Stimulated activated CD8-positive, alpha-beta memory T cell treated with anti-CD3 and anti-CD28 coated beads, Interleukin-12 subunit alpha, Interleukin-12 subunit beta, amount 100 ng/mL, for 1 hour (primary cell): ENCODE data around the gene GAB1.

ENCODE experiments used
- DNase-seq: peaks from one replicate; pipeline ENCODE4 v3.0.0-alpha.2; 2020; ENCODE audit warnings: low read depth

GAB1 gene

DNA sequence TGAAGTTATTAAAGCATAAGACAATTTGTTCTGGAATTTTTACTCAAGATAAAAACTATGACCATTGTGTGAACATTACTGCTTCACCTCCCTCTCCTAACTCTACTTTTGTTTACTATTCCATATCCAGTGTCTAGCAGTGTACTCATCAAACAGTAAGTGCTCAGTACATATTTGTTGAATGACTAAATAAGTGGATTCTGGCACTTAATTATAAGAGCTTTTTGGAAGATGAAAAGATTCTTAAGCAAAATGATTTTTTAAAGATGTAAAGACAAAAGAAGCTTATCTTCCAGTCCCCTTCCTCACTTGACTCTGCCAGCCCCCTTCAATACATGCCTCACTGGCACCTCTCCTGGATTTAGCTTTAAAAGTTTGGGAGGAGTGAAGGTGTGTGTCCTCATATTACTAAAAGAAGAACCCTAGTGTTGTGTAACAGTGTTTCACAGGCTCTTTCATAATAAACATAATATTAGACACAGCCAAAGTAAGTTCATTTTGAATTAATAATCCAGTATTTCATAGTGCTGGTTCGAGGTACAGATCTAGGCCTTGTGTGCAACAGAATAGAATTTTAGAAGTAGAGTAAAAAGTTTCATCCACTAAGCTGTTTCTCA is 53.0 kb downstream of the GAB1 start:
- DNase-seq, result no peak

DNA sequence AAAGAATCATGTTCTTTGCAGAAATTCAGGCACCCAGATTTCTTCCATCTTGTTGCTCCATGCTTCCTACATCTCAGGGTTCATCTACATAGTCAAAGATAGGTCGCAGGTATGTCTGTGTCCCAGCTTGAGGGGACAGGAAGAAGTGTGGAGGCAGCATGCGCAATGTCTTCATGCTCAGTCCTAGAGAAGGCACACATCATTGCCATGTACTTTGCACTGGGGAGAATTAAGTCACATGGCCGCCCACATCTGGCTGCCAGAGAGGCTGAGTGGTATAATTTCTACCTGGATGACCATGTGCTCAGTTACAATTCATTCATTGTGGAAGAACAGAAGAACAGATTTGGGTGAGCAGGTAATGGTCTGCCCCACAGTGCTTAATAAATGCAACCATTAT is 54.1 kb downstream of the GAB1 start:
- no peak for DNase-seq

DNA sequence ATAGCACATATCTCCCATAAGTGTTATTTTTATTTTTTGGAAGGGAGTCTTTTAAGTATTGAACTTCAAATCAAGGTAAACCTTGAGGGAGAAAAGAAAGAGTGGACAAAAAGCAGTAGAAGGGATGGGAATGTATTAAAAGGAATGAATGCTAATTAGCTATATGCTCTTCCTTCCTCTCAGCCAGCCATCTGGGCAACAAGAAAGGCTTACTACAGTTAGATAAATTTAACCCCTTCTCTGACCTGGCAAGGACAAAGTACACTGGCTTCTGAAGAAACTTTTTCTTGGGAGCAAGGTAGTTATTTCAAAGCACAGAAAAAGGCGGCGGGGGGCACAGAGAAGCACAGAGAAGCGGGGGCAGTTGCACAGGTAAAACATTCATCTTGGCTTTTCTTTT is 54.6 kb downstream of the GAB1 start:
- DNase-seq, result no peak

DNA sequence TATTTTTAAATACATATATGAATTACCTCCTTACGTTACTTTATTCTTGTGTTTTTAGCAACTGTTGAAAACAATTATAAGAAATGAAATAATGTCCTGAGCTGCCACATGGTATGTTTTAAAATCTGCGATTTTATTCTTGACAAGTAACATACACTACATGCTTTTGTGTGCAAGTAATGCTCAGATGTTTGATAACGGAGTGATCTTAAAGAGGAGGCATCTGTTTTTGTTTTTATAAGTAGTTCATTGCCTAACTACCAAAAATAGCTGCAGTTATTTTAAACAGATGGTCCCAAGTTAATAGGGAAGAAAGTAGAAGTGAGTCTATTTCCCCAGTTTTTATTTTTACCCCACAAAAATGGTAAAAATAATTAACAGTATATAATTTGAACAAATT is 55.2 kb downstream of the GAB1 start:
- no peak for DNase-seq

DNA sequence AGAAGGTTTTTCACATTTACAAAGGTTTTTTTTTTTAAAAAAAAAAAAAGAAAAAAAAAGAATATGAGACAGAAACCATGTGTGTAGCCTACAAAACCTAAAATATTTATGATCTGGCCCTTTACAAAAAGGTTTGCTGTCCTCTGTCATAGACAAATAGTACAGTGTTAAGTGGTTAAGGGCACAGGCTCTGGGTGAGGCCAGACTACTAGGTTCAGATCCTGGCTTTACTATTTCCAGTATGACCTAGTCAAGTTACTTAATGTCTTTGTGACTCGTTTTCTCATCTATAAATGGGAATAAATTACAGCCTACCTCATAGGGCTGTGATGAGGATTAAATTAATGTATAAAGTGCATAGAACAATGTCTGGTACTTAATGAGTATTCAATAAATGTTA is 56.5 kb downstream of the GAB1 start:
- no peak for DNase-seq

DNA sequence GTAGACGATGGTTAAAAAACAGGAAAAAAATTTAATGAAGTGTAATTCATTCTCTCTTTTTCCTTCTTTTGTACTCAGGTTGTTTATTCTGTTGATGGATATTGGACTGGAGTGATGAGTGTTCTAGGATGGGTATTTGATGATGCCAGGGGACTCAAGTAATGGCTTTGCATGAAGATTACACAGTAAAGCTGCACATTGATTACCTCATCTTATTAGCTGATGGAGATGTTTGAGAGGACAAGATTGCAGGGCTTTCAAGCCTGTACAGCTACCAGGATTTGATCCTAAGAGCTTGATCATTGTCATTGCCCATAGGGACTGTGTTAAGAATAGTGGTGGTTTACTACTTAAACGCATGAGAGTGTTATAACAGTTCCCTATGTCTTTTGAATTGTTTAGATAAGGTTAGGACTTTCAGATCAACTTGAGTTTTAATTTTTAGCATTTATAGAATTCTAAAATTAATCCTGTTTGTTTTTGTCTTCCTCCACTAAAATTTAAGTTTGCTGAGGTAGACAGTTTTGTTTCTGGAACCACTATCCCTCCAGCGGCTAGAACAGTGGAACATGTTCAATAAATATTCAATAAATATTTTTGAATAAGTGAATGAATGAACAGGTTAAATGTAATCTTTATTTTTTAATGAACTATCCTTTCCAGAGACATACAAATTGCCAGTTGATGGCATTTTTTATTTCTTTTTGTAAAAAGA is 58.2 kb downstream of the GAB1 start:
- no peak for DNase-seq

DNA sequence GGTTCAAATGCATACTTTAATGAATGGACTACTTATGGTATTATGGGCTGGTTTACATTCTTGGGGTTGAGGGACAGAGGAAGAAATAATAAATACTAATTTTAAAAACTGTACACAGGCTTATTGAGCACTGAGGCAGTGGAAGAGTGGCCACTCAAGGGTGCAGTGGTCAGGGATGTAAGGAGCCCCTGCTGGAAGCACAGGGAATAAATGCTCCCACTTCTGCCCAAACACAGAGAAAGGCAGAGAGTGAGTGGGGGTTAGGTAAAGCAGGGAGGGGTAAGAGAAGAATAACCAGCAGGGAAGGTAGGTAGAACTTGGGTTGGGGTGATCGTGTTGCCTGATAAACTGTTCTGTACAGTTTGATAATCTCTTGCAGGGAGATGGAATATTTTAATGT is 60.0 kb downstream of the GAB1 start:
- DNase-seq, result no peak

DNA sequence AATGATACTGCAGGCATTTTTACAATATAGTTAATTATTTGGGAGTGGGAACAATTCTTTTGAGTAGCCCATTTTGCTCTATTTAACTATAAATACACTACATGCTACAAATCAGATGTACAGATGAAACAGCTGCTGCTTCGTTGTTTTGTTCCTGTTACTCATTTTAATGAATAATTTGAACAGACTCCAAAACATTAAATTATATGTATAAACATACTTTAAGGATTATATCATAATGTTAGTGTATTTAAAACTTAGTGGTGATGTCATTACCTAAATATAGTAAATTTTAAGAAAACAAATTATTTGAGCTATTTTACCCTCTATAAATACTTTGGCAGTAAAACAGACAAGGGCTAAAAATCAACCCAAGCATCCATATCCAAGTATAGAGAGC is 60.7 kb downstream of the GAB1 start:
- no peak for DNase-seq

DNA sequence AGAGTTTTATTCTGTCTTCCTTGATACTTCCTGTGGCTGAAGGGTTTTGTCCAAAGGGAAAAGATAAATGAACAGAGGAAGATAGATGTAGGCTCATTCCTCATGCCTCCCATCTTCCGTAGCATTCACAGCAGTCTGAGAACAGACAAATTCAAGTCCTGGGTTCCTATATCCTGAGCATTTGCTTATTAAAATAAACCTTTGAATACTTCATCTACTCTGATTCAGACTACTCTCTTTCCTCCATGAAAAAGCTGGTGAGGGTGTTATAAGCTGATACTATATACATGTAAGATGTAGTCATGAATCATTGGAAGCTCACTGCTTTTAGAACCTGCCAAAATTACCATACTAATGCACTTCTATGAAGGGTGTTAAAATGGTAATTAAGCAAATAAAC is 61.2 kb downstream of the GAB1 start:
- no peak for DNase-seq

DNA sequence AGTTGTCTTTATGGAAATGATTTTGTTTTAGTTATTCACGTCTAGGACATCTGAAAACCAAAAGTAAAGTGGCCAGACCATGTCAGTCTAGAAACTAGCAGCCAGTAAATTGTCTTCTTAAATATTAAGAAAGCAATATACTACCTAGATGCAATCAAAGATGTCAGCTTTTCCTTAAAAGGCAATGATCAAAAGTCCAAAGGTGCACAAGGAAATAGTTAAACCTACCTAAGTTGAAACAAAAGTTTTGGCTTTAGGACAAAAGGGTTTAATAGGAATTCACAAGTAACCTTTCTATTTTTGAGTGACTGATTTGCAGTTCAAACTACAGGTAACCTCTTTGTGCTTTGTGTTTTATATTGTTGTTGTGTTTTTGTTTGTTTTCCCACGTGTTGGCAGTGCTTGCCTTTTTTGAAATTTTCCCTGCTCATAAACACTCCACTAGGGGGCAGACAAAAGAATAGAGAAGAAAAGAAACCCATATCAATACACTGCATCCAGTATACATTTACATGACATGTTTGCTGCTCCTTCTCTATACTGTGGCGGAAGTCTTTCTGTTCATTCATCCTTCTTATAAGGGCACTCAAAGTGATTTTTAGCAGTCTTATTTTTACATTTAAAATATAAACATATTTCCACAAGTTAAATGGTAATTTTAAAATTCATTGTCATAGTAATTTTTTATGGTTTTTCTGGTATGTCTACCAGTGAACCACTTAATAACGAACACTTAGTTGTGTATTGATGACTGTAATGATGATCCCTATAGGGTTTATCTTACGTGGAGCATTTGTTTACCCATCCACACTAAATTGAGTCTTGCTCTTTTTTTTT is 62.7 kb downstream of the GAB1 start:
- DNase-seq, result no peak

DNA sequence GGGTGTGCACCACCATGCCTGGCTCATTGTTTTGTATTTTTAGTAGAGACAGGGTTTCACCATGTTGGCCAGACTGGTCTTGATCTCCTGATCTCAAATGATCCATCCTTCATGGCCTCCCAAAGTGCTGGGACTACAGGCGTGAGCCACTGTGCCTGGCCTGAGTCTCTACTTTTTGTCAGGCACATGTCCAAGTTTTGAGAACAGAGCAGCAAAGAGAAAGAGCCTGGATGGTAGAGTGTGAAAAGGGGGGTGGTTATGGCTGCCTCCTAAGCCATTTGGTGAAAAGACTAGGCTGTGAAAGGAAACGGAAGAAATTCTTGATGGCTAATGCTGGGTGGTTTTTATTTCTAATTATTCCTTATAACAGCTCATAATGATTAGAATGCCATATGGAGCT is 63.4 kb downstream of the GAB1 start:
- DNase-seq, result no peak

DNA sequence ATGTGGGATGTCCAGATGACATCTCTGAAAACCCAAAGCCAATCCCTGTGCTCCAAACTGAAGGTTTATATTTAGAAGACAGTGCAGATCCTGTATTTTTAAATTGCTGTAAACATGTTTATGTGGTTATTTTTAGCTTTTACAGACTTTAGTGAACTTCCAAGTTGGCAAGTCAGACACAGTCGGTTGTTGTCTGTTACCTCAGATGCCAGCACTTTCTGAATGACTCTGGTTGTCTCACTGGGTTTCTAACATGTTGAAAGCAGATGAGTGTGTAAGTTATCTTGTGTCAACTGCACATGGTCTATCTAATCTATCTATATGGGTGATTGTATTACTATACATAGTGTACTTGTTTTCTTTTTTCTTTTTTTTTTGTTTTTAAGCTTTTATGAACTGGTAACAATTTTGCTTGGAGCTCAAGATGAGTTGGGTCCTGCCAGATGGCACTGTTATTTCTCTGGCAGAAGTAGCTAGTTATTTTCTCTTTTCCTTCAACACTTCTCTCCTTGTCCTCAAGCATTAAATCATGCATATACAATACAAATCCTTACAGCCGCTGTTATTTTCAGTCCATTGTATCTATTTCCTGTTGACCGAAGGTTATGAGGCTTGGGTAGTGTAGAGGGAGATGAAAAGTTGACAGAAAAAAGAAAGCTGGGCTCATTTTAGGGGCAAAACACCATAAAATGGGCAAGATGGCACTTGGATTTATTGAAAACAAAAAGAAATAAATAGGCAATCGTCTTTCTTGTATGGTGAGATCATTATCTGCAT is 66.3 kb downstream of the GAB1 start:
- no peak for DNase-seq

DNA sequence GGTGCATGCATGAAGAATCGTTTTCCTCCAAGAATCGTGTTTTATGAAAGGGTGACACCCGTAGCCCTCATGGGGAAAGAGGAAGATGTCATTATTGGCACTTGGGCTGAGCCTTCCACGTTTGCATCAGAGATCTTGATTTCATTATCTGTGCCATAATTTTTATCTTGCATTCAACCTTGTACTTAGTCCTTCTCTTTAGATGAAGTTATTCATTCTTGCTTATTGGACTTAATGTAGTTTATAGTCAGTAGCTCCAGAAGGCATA is 66.8 kb downstream of the GAB1 start:
- DNase-seq, result no peak

DNA sequence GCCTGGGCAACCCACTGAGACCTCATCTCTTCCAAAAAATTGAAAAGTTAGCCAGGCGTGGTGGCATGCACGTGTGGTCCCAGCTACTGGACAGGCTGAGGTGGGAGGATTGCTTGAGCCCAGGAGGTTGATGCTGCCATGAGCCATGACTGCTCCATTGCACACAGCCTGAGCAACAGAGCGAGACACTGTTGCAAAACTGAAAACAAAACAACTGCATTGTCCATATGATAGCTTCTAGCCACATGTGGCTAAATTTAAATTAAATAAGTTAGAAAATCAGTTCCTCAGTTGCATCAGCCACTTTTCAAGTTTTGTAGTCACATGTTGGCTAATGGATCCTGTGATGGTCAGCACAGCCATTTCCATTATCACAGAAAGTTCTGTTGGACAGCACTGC is 67.9 kb downstream of the GAB1 start:
- DNase-seq, result no peak

DNA sequence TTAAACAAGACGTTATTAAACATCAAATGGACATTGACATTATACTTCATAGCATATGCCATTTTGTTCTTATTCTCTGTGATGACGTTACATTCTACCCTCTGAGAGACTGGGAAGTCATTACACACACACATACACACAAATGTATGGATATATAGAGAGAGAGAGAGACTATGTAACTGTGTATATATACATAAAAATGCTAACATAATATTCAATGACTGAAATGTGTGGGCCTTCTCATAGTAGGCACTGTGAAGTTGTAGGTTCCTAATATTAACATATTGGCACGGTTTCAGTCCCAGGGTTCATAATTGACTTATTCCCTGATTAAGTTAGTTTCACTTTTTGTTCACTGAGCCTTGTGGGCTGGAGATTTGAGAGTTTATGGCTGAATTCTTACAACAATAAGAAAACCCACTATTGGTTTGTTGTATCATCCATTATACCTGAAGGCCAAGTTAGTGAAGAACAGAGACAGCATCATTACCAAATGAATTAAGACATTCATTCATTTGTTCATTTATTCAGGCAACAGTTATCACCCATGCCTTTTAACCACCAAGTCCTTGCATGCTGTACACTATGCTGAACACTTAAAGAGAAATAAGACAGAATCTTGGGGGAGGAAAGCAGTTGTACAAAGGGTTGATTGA is 68.5 kb downstream of the GAB1 start:
- DNase-seq, result no peak

DNA sequence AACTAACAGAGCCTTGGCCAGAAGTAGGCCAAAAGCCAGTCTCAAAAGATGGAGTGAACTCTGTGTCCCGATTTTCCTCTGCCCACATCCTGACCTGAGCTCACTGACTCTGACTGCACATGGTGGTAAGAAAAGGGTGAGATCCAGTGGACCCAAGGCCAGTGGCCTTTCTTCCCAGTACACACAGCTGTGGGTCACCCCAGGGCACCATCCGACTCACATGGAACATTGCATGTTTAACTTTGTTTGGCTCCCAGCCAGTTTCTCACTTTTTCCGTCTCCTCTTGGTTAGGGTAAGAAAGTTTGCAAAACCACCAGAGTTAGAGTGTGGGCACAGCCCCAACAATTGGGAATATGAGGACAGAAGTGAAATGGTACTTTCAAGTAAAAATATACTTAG is 69.8 kb downstream of the GAB1 start:
- no peak for DNase-seq

DNA sequence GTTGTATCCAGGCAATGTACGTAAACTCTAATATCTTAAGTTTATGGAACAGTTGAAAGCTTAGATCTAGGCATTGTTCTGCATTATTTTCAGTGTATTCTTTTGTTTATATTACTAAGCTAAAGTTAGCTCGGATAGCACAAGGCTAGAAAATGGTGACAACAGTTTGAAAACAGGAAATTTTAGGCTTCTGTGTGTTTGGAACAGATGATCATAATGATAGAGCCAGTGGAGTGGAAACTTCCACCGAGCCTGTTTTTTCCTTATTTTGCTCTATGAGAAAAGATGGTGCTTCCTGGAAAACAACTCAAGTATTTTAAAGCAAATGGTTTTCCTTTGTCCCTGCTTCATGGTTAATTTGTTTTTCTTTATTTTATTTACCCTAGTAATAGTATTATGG is 70.8 kb downstream of the GAB1 start:
- no peak for DNase-seq

DNA sequence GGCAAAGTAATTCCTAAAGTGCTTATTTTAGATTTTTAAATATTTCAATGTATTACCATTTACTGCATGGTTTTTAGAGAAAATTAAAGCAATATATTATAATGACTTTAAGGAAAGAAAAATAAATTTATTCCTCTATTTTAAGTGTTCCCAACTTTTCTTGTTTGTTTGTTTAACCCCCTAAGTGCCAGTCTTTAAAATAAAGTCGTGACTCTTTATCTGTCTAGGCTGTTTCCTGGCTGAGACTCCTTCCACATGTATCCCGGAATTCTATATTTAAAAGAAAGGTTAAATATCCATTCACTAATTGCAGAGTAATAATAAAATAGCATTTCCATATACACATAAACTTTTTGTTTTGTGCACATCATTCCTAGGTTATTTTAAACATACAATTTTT is 71.2 kb downstream of the GAB1 start:
- no peak for DNase-seq

DNA sequence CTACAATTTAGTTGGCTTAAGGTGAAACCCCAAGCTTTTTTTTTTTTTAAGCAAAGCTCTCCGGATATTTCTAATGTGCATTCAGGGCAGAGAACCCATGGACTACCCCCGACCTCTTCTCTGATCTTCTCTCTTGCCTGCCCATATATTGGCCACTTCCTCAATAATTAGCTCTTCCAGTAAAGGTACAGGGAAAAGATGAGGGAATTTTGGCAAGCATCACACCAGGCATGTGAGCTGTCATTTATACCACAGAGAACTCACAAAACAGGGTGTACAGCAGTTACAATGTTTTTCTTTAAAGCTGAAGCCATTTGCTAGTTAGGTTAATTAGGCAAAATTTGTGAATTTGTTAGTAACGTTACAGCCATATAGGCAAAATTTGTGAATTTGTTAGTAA is 73.3 kb downstream of the GAB1 start:
- no peak for DNase-seq

DNA sequence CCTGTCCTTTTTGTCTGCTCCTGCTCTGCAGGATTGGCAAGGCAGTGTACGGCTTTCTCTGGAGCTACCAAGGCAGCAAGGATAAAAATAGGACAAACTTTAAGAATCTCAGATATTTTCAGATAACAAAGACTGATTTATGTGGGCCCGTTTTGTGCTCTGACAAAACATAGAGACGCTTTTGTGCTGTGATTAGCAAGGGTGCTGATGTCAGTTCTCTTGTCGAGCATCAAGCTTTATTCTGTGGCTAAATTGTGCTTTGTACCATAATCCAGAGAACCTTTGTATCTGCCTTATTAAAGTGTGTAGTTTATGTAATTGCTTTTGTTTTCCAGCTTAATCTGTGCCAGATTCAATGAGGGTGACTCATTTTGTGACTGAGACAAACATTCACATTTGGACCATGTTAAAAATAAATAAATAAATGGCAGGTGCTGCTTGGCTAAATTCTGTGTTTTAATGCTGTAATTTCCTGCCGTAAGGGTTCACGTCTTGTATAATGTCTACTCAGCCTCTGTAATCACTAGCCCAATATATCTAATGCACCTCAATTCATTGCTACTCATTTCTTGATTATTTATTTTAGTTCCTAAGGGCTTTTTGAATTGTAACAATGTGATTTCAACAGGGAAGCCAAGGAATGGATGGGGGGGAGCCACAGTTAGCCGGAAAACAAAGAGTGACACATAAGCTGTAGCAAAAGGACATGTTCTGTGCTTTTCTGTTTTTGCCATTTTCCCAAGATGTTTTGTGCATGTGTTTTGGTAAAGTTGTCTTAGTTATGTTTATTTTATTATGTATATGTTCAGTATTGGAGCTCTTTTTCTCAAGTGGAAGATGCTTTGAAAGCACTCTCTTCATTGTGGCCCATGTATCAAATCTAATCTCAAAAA is 75.1 kb downstream of the GAB1 start:
- no peak for DNase-seq

DNA sequence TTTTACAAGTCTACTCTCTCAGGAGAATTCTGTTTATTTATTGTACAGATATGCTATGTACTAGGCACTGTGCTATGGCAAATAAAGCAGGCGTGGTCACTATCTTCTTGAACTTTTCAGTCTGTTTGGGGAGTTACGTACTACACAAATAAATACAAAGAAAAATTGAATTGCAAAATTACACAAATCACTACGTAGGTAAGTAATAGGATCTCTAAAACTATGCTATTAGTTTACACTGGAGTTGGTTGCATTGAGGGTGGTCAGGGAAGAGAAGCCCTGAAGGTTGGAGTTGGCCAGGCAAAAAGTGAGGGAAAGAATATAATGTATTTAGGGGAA is 75.7 kb downstream of the GAB1 start:
- DNase-seq, result no peak
